D721Med (cell line): ENCODE measurements around the gene SAMHD1.

ENCODE experiments used
- DNase-seq: peaks from one replicate; pipeline ENCODE4 v3.0.0; 2011; ENCODE audit warnings: low spot score; ENCODE audit not compliant: insufficient read length
- FAIRE-seq: peaks from 2 replicates; lab custom pipeline; 2011; peaks lifted over from hg19 to GRCh38; lab: Jason Lieb, UNC
- TF ChIP-seq, protein P1 (sequence below): IDR thresholded peaks from 2 replicates; pipeline ENCODE4 v1.5.1; 2012; ENCODE audit warnings: mild to moderate bottlenecking, control low read depth; ENCODE audit not compliant: insufficient read depth; ENCODE audit errors: missing control alignments

The SAMHD1 gene

DNA sequence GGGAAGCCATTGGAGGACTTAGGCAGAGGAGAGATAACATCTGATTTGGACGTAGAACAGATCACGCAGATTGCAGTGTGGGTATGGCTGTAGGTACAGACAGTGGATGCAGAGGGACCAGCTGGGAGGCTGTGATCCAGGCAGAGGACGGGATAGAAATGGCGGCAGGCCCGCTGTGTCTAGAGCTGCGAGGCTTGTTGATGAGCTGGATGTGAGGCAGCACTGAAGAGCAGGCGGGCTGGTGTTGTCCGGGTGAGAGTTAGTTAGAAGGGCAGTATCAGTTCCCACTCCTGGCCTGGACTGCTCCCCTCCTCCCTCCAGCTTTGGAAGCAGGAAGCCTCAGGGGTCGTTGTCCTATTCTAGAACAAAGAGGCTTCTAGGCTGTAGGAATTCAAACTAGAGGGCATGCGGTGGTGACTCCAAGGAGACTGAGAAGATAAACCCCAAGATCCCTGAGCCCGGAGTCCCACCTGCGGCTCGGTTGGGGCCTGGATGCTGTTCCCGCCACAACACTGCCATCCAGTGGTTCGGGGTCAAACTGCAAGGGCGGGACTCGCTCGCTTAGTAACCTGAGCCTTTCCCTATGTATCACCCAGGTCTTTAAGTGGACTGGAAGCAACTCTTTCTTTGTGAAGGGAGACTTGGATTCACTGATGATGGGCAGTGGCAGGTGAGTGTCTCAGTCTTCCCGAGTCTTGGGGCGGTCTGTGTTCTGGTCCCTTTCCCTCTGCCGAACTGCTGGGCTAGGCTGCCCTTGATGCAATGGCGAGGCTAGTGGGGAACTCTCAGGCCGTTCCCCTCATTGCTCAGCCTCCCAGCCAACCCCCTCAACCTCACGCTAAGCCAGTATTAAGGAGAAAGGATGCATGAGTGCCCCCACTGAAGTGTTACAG, 64.4 kb downstream of the SAMHD1 start:
- TF ChIP-seq, protein P1, sequence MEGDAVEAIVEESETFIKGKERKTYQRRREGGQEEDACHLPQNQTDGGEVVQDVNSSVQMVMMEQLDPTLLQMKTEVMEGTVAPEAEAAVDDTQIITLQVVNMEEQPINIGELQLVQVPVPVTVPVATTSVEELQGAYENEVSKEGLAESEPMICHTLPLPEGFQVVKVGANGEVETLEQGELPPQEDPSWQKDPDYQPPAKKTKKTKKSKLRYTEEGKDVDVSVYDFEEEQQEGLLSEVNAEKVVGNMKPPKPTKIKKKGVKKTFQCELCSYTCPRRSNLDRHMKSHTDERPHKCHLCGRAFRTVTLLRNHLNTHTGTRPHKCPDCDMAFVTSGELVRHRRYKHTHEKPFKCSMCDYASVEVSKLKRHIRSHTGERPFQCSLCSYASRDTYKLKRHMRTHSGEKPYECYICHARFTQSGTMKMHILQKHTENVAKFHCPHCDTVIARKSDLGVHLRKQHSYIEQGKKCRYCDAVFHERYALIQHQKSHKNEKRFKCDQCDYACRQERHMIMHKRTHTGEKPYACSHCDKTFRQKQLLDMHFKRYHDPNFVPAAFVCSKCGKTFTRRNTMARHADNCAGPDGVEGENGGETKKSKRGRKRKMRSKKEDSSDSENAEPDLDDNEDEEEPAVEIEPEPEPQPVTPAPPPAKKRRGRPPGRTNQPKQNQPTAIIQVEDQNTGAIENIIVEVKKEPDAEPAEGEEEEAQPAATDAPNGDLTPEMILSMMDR: peak; percentile 89
- no peak for FAIRE-seq
- peak; percentile 90 for DNase-seq

DNA sequence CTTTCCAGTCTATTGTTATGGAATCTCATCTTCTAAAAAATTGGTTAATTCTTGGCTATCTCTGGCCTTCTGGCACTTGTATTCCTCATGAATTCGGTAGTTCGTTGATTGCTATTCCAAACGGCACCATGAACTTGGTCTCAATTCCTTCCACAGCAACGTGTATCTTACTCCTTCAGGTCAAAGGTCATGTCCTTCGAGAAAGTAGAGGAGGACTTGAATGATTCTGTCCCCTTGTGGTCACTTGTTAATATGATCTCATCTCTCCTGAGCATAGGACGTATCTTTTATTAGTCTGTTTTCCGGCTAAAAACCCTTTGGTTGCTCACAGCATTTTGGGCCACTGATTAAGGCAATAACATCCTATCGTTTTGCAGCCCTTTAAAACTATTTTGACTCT, 66.2 kb downstream of the SAMHD1 start:
- FAIRE-seq (no peak), DNase-seq (no peak)
- TF ChIP-seq, protein P1: no peak

DNA sequence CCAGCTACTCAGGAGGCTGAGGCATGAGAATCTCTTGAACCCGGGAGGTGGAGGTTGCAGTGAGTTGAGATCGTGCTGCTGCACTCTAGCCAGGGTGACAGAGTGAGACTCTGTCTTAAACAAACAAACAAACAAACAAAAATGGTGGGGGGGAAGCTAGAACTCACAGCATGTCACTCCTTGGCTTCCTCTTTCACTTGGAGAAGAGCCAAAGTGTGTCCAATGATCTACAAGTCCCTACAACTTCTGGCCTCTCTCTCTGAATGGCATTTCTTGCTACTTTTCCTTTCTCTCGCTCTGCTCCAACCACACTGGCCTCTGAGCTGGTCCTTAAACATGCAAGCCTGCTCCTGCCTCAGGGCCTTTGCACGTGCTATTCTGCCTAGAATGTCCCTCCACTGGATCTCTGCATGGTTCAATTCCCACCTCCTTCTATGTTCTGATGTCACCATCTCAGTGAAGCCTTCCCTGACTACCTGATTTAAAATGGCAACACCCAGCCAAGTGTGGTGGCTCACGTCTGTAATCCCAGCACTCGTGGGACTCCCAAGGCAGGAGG, 67.5 kb downstream of the SAMHD1 start:
- no peak for FAIRE-seq
- TF ChIP-seq, protein P1: no peak
- no peak for DNase-seq

GRCh38 chr20:36881888-36882287, 69.6 kb downstream of the SAMHD1 start:
- DNase-seq: no peak
- FAIRE-seq: no peak
- TF ChIP-seq, protein P1: no peak

DNA sequence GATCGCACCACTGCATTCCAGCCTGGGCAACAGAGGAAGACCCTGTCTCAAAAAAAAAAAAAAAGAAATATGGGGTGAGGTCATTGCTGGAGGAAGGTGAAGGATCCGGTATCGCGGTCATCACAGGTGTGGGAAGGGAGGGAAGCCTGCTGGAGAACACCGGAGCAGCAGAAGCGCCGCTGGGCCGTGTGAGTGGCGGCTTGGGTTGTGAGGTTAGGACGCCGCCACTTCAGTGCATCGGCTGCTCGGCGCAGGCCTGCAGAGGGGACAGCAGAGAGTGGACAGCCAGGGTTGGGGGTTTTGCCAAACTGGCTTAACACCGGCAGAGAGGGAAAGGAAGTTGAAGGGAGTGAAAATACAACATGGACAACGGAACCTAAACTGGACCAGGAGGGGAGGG, 70.2 kb downstream of the SAMHD1 start:
- TF ChIP-seq, protein P1: no peak
- FAIRE-seq: no peak

DNA sequence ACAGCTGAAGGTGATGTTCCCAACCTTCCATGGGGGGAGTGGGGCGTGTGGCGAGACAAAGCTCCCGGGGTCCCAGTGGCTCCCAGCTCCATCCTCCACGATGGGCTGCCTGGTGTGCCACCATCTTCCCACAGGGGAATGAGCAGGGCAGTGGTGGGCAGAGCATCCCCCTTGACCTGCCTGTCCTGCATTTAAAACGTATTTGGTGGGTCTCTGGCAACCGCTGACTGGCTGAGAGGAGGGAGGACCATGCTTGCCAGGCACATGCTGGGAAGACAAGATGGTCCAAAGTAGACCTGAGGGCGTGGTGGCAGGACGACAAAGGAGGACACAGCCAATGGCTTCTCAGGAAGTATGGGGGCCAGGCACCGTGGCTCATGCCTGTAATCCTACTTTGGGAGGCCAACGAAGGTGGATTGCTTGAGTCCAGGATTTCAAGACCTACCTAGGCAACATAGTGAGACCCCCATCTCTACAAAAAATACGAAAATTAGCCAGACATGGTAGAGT, 70.7 kb downstream of the SAMHD1 start:
- FAIRE-seq (no peak), DNase-seq (no peak)
- TF ChIP-seq, protein P1: no peak

More for the DNA sequence above, 70.2 kb downstream of the SAMHD1 start:
- no peak for DNase-seq
